Activated CD4-positive, CD25-positive, alpha-beta regulatory T cell (primary cell): ENCODE results near the gene BCL7C.
"Not testable (repeated sequence)": the region's sequence is repeated elsewhere in the genome, so short reads cannot be mapped to it uniquely, and the experiment has no call there.

Source experiments
- DNase-seq, 4 experiments: peaks; one replicate each; lab custom pipeline; 2025; lab: John Stamatoyannopoulos, UW

Gene BCL7C

DNA sequence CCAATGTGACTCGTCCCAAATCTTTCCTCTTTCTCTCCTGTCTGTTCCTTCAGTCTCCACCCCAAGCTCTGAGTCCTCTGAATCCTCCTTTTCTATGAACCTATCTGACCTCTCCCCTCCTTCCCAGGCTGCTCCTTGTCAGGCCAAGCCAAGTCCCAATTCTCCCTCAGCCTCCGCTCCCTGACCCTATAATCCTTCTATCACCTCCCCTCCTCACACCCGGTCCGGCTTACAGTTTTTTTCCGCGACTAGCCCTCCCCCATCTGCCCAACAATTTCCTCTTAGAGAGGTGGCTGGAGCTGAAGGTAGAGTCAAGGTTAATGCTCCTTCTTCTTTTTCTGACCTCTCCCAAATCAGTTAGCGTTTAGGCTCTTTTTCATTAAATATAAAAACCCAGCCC is 33.1 kb downstream of the BCL7C start:
- not testable (repeated sequence) for DNase-seq

DNA sequence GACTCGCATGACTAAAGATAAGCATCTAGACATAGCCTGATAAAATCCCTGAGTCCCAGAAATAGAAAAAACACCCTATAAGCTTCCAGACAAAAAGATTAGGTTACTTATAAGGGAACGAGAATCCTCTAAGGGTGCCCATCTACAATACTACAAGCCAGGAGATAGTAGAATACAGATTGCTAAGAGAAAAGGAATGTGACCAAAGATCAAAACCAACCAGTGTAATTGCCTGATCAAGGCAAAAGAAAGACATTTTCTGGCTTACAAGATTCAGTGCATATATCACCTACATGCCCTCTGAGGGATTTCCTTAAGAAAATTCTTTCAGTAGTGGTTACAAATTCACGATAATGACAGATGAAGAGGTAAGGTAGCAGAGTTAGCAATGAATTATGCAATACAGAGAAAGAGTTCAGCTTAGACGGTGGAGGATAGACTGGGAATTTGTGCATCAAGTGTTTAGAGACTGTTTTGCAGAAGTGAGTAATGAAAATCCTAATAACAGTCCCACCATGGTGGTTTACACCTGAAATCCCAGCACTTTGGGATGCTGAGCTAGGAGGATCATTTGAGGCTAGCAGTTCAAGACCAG is 35.0 kb downstream of the BCL7C start:
- no peak for DNase-seq

DNA sequence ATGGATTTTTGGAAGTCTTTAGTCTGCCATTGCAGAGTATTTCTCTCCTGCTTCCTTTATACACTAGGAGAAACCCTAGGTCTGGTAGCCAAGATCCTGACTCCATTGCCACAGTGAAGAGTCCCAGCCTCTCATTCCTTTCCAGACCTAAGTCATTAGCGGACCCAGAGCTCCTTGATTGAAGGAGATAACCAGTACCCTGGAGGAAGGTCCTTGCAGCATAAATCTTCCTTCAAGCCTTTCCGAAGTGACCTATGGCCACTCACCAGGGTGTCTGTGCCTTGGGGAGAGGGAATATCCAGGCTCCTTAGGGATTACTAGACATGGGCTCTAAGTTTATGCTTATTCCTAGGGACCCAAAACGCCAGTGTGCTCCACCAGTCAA is 35.8 kb downstream of the BCL7C start:
- no peak for DNase-seq

- no peak for DNase-seq
Measured at GRCh38 chr16:30853758-30854157, 40.1 kb downstream of the BCL7C start.

- DNase-seq: no peak
Measured at GRCh38 chr16:30850246-30850645, 43.6 kb downstream of the BCL7C start.

DNA sequence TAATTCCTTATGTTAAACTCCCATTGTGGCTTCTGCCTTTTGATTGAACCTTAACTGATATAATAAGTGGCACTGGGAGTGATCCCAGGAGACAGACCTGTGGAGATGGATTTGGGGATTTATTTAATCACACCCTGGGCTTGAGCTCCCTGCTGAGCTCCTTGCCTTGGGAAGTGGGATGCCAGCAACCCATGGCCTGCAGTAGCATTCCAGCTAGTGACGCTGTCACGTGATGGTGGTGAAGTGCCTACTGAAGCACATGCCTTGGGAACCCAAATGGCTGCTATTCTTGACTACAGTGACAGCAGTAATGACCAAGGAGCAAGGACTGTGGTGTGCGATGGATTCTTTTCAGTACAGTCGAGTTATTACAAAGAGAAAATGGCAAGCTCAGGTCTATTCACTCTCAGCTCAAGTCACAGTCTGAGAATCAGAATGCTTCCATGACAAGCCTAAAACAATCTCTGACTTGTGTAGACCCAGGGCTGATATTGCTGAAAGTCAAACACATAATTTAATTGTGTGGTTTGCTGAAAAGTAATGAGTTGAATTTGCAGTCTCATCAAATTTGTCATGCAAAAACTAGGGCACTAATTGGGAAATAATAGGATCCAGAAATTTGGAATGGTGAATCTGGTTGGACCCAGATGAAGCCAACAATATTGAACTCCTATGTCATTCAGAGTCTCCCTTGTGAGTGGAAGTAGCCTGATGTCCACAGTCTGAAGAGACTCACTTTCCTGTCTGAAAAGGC is 47.1 kb downstream of the BCL7C start:
- DNase-seq: no peak

GRCh38 chr16:30844671-30845449 is 49.0 kb downstream of the BCL7C start:
- DNase-seq: peak; percentile 58 to 77 (median 64)

- no peak for DNase-seq
Measured at GRCh38 chr16:30844346-30844670, 49.6 kb downstream of the BCL7C start.

DNA sequence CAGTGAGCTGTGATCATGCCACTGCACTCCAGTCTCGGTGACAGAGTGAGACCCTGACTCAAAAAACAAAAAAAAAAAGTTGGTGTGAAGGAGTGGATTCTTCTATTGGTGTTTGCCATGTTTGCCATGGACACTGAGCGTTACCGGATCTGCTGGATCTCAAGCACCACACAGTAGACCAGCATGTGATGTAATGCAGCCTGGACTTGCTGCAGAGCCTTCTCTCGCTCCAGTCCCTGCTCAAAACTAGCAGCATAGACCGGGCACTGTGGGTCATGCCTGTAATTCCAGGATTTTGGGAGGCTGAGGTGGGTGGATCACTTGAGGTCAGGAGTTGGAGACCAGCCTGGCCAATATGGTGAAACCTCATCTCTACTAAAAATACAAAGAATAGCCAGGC is 50.4 kb downstream of the BCL7C start:
- DNase-seq: no peak

GRCh38 chr16:30842971-30843370 is 50.9 kb downstream of the BCL7C start:
- no peak for DNase-seq

DNA sequence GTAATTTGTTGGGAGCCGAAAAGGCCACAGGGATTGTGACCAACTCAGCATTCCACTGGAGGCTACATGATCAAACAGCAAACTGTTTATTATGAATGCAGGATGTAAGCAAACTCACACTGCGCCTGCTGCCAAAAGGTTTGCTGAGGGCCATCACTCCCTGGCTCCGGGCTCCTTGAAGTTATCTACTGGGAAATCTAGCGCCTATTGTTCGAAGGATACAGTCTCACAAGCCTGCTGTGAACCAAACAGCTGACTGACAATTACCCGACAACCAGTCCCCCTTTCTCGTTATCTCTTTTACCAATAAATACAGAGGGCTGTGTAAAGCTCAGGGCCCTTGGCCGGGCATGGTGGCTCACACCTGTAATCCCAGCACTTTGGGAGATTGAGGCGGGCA is 52.5 kb downstream of the BCL7C start:
- no peak for DNase-seq

DNA sequence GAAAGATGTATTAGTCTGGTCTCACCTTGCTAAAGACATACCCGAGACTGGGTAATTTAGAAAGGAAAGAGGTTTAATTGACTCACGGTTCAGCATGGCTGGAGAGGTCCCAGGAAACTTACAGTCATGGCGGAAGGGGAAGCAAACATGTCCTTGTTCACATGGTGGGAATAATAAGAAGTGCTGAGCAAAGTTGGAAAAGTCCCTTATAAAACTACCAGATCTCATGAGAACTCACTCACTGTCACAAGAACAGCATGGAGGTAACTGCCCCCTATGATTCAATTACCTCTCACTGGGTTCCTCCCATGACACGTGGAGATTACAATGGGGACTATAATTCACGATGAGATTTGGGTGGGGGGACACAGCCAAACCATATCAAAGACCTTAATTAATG is 53.3 kb downstream of the BCL7C start:
- DNase-seq: no peak

- no peak for DNase-seq
Measured at GRCh38 chr16:30839523-30840227, 54.2 kb downstream of the BCL7C start.

DNA sequence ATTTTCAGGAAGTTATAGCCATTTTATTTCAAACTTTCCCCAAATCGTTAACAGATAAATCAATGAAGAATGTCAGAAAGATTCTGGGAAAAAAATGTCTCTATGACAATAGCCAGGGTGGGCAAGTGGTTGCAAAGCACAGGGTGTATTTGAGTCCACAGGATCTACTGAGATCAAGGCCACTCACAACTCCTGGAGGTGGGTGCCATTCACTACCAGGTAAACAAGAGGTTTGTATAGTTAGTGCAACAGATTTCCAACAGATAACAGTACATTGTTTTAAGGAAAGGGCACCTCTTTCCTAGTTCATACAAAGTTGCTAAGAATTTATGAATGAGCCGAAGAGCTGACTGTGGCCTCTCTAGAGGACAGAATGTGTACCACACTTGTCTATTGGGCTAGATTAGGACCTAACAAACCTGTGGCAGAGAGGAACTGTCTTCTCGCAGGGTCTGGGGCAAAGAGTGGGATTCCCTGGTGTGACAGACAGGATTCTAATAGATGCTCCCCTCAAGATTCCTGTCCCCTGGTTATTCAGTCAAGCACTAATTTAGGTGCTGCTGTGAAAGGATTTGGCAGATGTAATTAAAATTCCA is 54.9 kb downstream of the BCL7C start:
- DNase-seq: no peak

DNA sequence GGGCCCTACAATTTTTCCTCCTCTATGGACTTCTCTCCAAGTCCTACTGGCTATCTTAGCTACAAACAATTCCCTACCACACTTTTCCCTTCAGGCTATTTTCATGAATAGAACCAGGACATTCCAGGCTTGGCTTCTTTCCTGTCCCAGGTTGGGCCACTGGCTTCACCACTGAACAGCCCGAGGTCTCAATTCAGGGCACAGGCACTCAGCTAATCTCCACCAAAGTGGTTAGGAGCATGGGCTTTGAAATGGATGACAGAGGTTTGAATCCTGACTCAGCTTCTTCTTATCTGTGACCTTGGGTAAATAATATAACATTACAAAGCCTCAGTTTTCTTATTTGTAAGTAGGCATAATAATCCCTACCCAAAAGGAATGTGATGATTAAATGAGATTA is 56.0 kb downstream of the BCL7C start:
- no peak for DNase-seq
